ENCODE measurements around the gene ANXA4. TPM values are rescaled to one million over a fixed set of nuclear protein-coding genes. Genes with fewer than 3 reads are reported as not detected.

ANXA4 gene
- polyA plus RNA-seq, 2 of the 4 experiments (the other 2 are of a cell fraction) = 341 to 554 TPM

DNA sequence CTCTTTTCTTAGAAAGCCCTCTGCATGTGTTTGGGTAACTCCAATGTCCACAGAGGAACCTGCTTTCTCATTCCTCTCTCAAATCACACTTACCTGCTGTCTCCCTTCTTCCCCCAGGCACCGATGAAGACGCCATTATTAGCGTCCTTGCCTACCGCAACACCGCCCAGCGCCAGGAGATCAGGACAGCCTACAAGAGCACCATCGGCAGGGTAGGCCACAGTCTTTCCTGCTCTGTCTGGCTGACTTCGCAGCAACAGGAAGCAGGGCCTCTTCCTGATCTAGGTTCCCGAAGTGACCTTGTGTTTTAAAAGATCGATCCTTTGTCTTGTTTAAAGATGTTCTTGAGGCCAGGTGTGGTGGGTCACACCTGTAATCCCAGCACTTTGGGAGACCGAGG, 62.5 kb downstream of the ANXA4 start:
- 93% methylated on average over 11 of the region's 11 CpGs for WGBS (ENCODE audit: missing lambda C conversion rate)
- ChIA-PET CTCF (interaction anchor here (1.0 to 8.8 kb wide), 4 partner anchors 13 to 80 kb away, joined by 3 to 101 read pairs (median 24); no protein-coding TSS in a partner anchor), POLR2A (no interaction called here)
- TF ChIP-seq SREBF2 (IDR thresholded peaks at IDR 0.05) = no peak
- TF ChIP-seq, protein P1, sequence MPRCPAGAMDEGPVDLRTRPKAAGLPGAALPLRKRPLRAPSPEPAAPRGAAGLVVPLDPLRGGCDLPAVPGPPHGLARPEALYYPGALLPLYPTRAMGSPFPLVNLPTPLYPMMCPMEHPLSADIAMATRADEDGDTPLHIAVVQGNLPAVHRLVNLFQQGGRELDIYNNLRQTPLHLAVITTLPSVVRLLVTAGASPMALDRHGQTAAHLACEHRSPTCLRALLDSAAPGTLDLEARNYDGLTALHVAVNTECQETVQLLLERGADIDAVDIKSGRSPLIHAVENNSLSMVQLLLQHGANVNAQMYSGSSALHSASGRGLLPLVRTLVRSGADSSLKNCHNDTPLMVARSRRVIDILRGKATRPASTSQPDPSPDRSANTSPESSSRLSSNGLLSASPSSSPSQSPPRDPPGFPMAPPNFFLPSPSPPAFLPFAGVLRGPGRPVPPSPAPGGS (IDR thresholded peaks at IDR 0.05) = no peak
- TF ChIP-seq, protein P2, sequence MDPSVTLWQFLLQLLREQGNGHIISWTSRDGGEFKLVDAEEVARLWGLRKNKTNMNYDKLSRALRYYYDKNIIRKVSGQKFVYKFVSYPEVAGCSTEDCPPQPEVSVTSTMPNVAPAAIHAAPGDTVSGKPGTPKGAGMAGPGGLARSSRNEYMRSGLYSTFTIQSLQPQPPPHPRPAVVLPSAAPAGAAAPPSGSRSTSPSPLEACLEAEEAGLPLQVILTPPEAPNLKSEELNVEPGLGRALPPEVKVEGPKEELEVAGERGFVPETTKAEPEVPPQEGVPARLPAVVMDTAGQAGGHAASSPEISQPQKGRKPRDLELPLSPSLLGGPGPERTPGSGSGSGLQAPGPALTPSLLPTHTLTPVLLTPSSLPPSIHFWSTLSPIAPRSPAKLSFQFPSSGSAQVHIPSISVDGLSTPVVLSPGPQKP (IDR thresholded peaks at IDR 0.05; ENCODE audit: low read depth, low read length) = no peak
- TF ChIP-seq, protein P3, sequence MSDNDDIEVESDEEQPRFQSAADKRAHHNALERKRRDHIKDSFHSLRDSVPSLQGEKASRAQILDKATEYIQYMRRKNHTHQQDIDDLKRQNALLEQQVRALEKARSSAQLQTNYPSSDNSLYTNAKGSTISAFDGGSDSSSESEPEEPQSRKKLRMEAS (IDR thresholded peaks at IDR 0.05) = no peak
- no peak for DNase-seq (ENCODE audit: low read depth in 1 of 2, low spot score in 1 of 2)
- no peak overlapping the region for H3K27ac ChIP-seq
- ATAC-seq = no peak
- H3K4me2 ChIP-seq = no peak overlapping the region
- H3K9me3 ChIP-seq = no peaks in the 10 kb centered on the region
- H3K4me1 ChIP-seq = peaks cover 4% of the 10 kb centered on the region; the same call in 2 of the 3 replicates
- no peak overlapping the region for H3K4me3 ChIP-seq
- no peak for FAIRE-seq

DNA sequence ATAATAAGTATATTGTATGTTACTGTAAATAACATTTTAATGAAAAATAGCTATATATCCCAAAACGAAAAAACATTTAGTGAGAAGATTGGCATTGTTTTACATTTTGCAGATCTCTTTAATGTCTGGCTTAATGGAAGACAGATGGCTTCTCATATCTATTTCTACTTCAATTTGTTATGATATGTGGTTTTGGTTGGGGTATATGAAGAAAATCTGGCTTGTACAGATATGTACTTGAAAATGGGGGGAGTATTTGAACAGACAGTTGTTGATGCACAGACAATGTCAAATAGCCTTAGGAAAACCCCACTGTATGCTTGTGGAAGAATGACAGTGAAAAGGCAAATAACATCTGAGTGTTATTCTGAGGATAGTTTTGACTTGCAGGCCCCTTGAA, 64.0 kb downstream of the ANXA4 start:
- no peak overlapping the region for H3K4me2 ChIP-seq
- ATAC-seq (no peak), DNase-seq (ENCODE audit: low read depth in 1 of 2, low spot score in 1 of 2) (no peak), FAIRE-seq (no peak)
- H3K4me1 ChIP-seq = no peaks in the 10 kb centered on the region
- POLR2A ChIA-PET = no interaction called here
- CTCF ChIA-PET = interaction anchor here (1.0 to 17.1 kb wide), 4 partner anchors 11 to 241 kb away, joined by 3 to 407 read pairs (median 53); no protein-coding TSS in a partner anchor
- no peak overlapping the region for H3K4me3 ChIP-seq
- H3K9me3 ChIP-seq = no peaks in the 10 kb centered on the region
- H3K27ac ChIP-seq = no peak overlapping the region
- 82% methylated on average over 1 of the region's 1 CpG for WGBS (ENCODE audit: missing lambda C conversion rate)
- TF ChIP-seq ZNF302 (CRISPR knock-in tag; IDR thresholded peaks at IDR 0.05) (no peak), EHMT2 (IDR thresholded peaks at IDR 0.05; ENCODE audit: low read depth) (no peak), KDM1A (IDR thresholded peaks at IDR 0.05; ENCODE audit: low read depth) (no peak), CEBPB (IDR thresholded peaks at IDR 0.05) (no peak), SREBF2 (IDR thresholded peaks at IDR 0.05) (no peak), SMC3 (IDR thresholded peaks at IDR 0.05) (no peak)

DNA sequence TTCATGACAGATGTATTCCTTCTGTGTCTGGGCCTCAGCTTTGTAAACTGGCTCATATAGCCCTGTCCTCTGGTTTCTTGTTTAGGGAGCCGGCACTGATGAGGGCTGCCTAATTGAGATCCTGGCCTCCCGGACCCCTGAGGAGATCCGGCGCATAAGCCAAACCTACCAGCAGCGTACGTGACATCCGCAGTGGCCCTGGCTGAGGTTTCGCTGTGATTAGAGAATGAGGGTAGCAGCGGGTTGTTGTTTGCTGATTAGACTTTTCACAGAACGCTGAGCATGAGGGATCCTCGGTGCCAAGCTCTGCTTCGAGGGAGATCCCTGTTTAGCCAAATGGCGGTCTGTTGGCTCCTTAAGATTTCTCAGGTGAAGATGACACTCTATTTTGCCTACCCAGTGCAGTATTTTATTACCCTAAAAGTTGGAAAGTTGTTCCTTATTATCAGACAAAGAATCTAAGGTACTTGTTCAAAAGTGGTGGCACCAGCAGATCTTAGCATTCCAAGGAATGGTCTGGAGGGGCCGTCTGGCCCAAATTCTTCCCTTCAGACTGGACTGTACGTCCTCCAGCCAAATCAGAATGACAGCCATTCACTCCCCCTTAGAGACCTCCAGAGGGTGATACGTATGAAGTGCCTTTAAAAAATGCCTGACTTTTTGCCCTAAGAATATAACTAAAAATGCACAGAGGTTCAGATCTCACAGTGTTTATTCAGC, 66.0 kb downstream of the ANXA4 start:
- H3K9me3 ChIP-seq = no peaks in the 10 kb centered on the region
- ATAC-seq (no peak), DNase-seq (ENCODE audit: low read depth in 1 of 2, low spot score in 1 of 2) (no peak), FAIRE-seq (no peak)
- WGBS (ENCODE audit: missing lambda C conversion rate) = 94% methylated on average over 16 of the region's 16 CpGs
- no peak overlapping the region for H3K4me3 ChIP-seq
- TF ChIP-seq JUN (IDR thresholded peaks at IDR 0.05) (no peak), HEYL (CRISPR knock-in tag; IDR thresholded peaks at IDR 0.05) (no peak), EHF (CRISPR knock-in tag; IDR thresholded peaks at IDR 0.05) (no peak), TFCP2L1 (CRISPR knock-in tag; IDR thresholded peaks at IDR 0.05) (no peak), HOXB13 (CRISPR knock-in tag; IDR thresholded peaks at IDR 0.05; ENCODE audit: low read depth) (no peak), ZC3H11A (IDR thresholded peaks at IDR 0.05) (no peak), GATA3 (IDR thresholded peaks at IDR 0.05; ENCODE audit: borderline replicate concordance) (no peak), JUNB (IDR thresholded peaks at IDR 0.05) (no peak), NPAS2 (CRISPR knock-in tag; IDR thresholded peaks at IDR 0.05; ENCODE audit: borderline replicate concordance) (no peak), CHD4 (IDR thresholded peaks at IDR 0.05; ENCODE audit: borderline replicate concordance) (no peak), POLR2A (IDR thresholded peaks at IDR 0.05; ENCODE audit: low read length) (no peak), CBX8 (IDR thresholded peaks at IDR 0.05) (no peak), ESRRA (IDR thresholded peaks at IDR 0.05; ENCODE audit: borderline replicate concordance, low read length) (no peak)
- TF ChIP-seq, protein P1 (IDR thresholded peaks at IDR 0.05) = no peak
- H3K27ac ChIP-seq = no peak overlapping the region
- H3K4me1 ChIP-seq = no peaks in the 10 kb centered on the region
- no peak overlapping the region for H3K4me2 ChIP-seq
- ChIA-PET CTCF (interaction anchor here (1.8 to 17.1 kb wide), 2 partner anchors 9 to 82 kb away, joined by 13 to 407 read pairs; no protein-coding TSS in a partner anchor), POLR2A (no interaction called here)

All from A549 (cell line).